ENCODE data around the gene SLC1A7.

Gene SLC1A7

GRCh38 chr1:53062708-53063591 lies 79.5 kb downstream of the SLC1A7 start:
- in situ Hi-C loops (cut with MboI; ENCODE audit: low sequenced_read_pairs): no loop called here

- in situ Hi-C loops (cut with MboI; ENCODE audit: low sequenced_read_pairs): no loop called here
These were observed 80.4 kb downstream of the SLC1A7 start, which contains the start of gene PODN for GRCh38 chr1:53061859-53062707. Gene PODN, plus strand, starts transcription at chr1:53062213. Its CDS starts 7,643 bp downstream, at chr1:53069856.

GRCh38 chr1:53061123-53061858 lies 81.1 kb downstream of the SLC1A7 start:
- in situ Hi-C loops (cut with MboI; ENCODE audit: low sequenced_read_pairs): no loop called here

DNA sequence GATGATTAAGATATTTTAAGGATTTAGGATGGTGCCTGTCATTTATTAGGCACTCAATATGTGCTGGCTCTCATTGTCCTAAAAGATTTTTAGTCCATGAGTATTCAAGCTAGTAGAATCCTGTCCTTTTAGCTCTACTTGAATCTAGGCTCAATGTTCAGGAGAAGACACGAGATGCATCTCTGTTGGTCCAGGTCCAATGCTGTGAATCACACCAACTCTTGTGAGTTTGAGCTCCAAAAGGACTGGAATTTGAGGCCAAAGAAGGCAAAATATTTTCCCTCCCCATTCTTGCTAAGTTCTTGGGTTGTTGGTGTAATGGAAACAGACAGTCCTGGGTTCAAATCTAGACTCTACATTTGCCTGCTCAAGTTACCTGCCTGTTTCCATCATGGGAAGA lies 81.9 kb downstream of the SLC1A7 start:
- in situ Hi-C loops (cut with MboI; ENCODE audit: low sequenced_read_pairs): no loop called here

- in situ Hi-C loops (cut with MboI; ENCODE audit: low sequenced_read_pairs): no loop called here
These were observed 85.3 kb downstream of the SLC1A7 start for GRCh38 chr1:53057127-53057526.

DNA sequence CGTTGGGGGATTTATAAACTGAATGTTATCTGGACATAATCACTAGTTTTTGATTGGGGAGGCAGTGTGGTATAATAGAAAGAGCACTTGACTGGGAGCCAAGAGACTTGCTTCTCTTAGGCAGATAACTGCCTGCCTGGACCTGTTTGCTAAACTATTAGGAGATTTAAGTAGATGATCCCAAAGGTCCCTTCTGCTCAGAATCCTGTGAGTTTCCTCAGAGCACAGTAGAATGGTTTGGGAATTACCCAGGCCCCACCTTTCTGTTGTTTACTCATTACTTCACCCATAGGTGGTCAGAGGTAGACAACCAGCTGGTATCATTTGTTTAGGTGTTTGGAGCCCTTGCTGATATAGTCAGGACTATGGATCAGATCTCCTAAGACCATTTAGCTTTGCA lies 90.8 kb downstream of the SLC1A7 start:
- in situ Hi-C loops (cut with MboI; ENCODE audit: low sequenced_read_pairs): no loop called here

- in situ Hi-C loops (cut with MboI; ENCODE audit: low sequenced_read_pairs): no loop called here
These were observed 92.1 kb downstream of the SLC1A7 start for GRCh38 chr1:53050310-53050709.

DNA sequence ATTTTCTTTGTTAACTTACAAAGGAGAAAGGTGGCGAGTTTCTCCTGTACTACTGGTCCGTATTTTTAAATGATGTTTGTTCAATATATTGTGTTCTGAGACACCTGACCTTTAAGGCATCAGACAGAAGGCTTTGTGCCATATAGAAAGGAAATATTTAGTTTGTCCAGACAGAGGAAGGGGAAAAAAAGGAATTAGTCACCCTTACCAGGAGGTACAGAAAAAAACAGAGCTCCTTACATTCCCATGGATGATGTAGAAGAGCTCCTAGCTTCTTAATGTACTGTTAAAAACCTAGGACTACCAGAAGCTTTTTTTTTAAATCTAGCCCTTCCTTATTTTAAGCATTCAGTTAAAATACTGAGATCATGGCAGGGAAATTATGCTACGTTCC lies 92.9 kb downstream of the SLC1A7 start:
- in situ Hi-C loops (cut with MboI; ENCODE audit: low sequenced_read_pairs): no loop called here

DNA sequence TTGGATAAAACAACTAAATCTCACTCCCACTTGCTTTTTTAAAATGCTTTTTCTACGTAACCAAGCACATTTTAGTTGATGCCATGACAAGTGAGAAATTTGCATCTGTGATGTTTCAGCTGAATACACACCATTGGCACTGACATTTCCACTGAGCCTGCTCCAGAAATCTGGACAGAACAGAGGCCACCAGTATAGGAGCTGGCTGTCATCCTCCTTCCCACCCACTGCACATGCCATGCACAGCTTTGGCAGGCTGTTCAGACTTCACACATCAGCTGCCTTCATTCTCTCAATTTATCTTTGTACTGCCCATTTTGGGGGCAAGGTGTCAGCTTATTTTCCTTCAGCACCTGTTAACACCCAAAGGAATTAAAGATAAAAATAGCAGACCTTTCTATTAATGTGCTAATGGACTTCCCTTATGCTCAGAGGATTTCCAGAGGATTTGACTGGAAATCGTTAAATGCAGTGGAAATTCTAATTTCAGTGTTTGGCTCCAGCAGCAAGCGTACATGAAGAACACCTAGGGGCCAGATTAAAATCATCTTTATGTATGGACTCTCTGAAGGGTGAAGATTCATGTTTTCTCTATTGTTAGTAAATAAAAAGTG lies 93.4 kb downstream of the SLC1A7 start:
- in situ Hi-C loops (cut with MboI; ENCODE audit: low sequenced_read_pairs): no loop called here

- in situ Hi-C loops (cut with MboI; ENCODE audit: low sequenced_read_pairs): no loop called here
These were observed 94.4 kb downstream of the SLC1A7 start for GRCh38 chr1:53047737-53048736.

DNA sequence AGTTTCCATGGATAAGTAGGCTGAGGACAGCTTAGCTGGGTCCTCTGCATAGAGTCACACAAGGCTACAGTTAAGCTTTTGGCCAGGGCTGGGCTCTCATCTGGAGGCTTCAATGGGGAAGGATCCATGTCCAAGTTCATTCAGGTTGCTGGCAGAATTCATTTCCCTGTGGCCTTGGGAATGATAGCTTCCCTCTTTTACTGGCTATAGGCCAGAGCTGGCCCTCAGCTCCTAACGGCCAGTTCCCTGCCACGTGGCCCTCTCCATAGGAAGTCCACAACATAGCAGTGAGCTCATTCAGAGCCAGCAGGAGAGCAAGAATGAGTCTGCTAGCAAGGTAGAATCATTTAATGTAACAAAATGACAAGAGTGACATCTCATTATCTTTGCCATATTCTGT lies 95.5 kb downstream of the SLC1A7 start:
- in situ Hi-C loops (cut with MboI; ENCODE audit: low sequenced_read_pairs): no loop called here

GRCh38 chr1:53044926-53045325 lies 97.5 kb downstream of the SLC1A7 start:
- in situ Hi-C loops (cut with MboI; ENCODE audit: low sequenced_read_pairs): no loop called here

GRCh38 chr1:53043271-53043670 lies 99.2 kb downstream of the SLC1A7 start:
- in situ Hi-C loops (cut with MboI; ENCODE audit: low sequenced_read_pairs): no loop called here

- in situ Hi-C loops (cut with MboI; ENCODE audit: low sequenced_read_pairs): no loop called here
These were observed 103.9 kb downstream of the SLC1A7 start for GRCh38 chr1:53038566-53038965.
